22Rv1 (cell line): ENCODE results near the gene BCAP31.

Experiments used
- CTCF ChIP-seq: fragments of 450-650 bp; IDR thresholded peaks from 2 replicates; pipeline ENCODE4 v1.5.1; 2017; ENCODE audit warnings: mild to moderate bottlenecking
- ZFX ChIP-seq: fragments of 450-650 bp; IDR thresholded peaks from 2 replicates; pipeline ENCODE4 v1.6.1; 2017; ENCODE audit warnings: antibody characterized with exemption, borderline replicate concordance

GRCh38 chrX:153687121-153688039 is 36.8 kb downstream of the BCAP31 start, which contains the start of gene SLC6A8:
- TF ChIP-seq CTCF (0 out of 2 replicates have a peak, but pooled peaks have one; percentile 2), ZFX (no peak)
